Measurements from ENCODE around the gene UBE2D2. TPM values are rescaled to one million over a fixed set of nuclear protein-coding genes. Genes with fewer than 3 reads are reported as not detected.

The UBE2D2 gene
- total RNA-seq, 1 donor from 2014 or later: 116 TPM

Other genes starting within 250 kb of the UBE2D2 start
- 144 TPM for gene PAIP2, start 219.5 kb upstream of the UBE2D2 start, total RNA-seq
- not detected for gene SLC23A1, start 178.0 kb upstream of the UBE2D2 start, total RNA-seq
- 1.2 TPM for gene MZB1, start 171.4 kb upstream of the UBE2D2 start, total RNA-seq
- 49.3 TPM for gene PROB1, start 166.2 kb upstream of the UBE2D2 start, total RNA-seq
- 17.2 TPM for gene SPATA24, start 157.2 kb upstream of the UBE2D2 start, total RNA-seq
- gene DNAJC18, start 121.8 kb upstream of the UBE2D2 start, total RNA-seq: 7.9 TPM
- 21.4 TPM for gene ECSCR, start 98.6 kb upstream of the UBE2D2 start, total RNA-seq
- not detected for gene SMIM33, start 90.3 kb upstream of the UBE2D2 start, total RNA-seq
- gene STING1, start 78.6 kb upstream of the UBE2D2 start, total RNA-seq: 47.2 TPM
- gene CXXC5, start 87.0 kb downstream of the UBE2D2 start, total RNA-seq: 74.1 TPM
- gene PSD2, start 234.5 kb downstream of the UBE2D2 start, total RNA-seq: not detected

Data from Right ventricle myocardium inferior (tissue), 1 donor.